HepG2 (cell line): ENCODE measurements around the gene FAM53B. TPM values are rescaled to one million over a fixed set of nuclear protein-coding genes. Genes with fewer than 3 reads are reported as not detected.
A peak's percentile ranks its signal among the peaks of the same experiment; 100 is the strongest.

Experiments used
- ATAC-seq: fragments of 200-7000 bp; cut with Tn5 transposase; 3 replicates; pipeline ENCODE4 v1.9.1; 2020; ENCODE audit warnings: mild to moderate bottlenecking, moderate library complexity
- BruUV-seq: library from RNA; stranded (reverse); fragments of 400-500 nt; replicated peaks from 2 replicates; lab custom pipeline; 2021; lab: Mats Ljungman, UMichigan
- CTCF ChIA-PET: fragments of 300-600 bp; formaldehyde crosslinking; extraction: SDS; loops from one replicate; lab custom pipeline; 2021; ENCODE audit warnings: low total read pairs, inconsistent platforms, low intra/inter-chr PET ratio; lab: Yijun Ruan, JAX
- POLR2A ChIA-PET: fragments of 350-600 bp; sonication (Branson Sonifier 250); formaldehyde crosslinking; loops from one replicate; lab custom pipeline; 2020; ENCODE audit warnings: antibody characterized with exemption, inconsistent platforms; lab: Yijun Ruan, JAX
- DNase-seq: peaks from one replicate; pipeline ENCODE4 v3.0.0-alpha.2; 2015; ENCODE audit warnings: low spot score
- FAIRE-seq: peaks from 3 replicates; lab custom pipeline; 2011; peaks lifted over from hg19 to GRCh38; lab: Jason Lieb, UNC
- H2AFZ ChIP-seq: one replicate; pipeline ENCODE4 v1.6.1; 2011; ENCODE audit warnings: low read length, inconsistent platforms
- H3K27ac ChIP-seq: fragments of 300-600 bp; 3 replicates; pipeline ENCODE4 v1.8.0; 2011; ENCODE audit warnings: mixed run types, mild to moderate bottlenecking, mixed read lengths, low read length, inconsistent platforms; ENCODE audit not compliant: insufficient read depth; ENCODE audit errors: extremely low read length
- H3K27me3 ChIP-seq, 2 experiments: fragments of 200-600 bp in 1 of 2; 2 replicates in 1 of 2; 3 replicates in 1 of 2; pipeline versions ENCODE4 v1.6.0 to v1.8.0; 2011; ENCODE audit warnings: low read length in 2 of 2, mild to moderate bottlenecking in 2 of 2, moderate library complexity in 2 of 2, inconsistent platforms in 1 of 2; ENCODE audit not compliant: insufficient read depth in 2 of 2, control insufficient read depth in 1 of 2
- H3K36me3 ChIP-seq, 2 experiments: fragments of 200-600 bp in 1 of 2; replicated peaks in 1 of 2; 2 replicates in 1 of 2; 3 replicates in 1 of 2; pipeline versions ENCODE4 v1.5.1 to v1.8.0; 2011; ENCODE audit warnings: low read length in 2 of 2, inconsistent platforms in 1 of 2; ENCODE audit not compliant: insufficient read depth in 2 of 2, control insufficient read depth in 1 of 2
- H3K4me1 ChIP-seq: 2 replicates; pipeline ENCODE4 v1.5.1; 2012; ENCODE audit warnings: low read length, inconsistent platforms; ENCODE audit not compliant: insufficient read depth
- H3K4me2 ChIP-seq: 2 replicates; pipeline ENCODE4 v1.6.0; 2011; ENCODE audit warnings: low read depth, low read length, inconsistent platforms
- H3K4me3 ChIP-seq, 3 experiments: fragments of 200-600 bp in 1 of 3; sonication (generic), shearing (Covaris generic) in 1 of 3; replicated peaks in 1 of 3; 2 replicates each; pipeline ENCODE4 v1.5.1; 2011 to 2016; ENCODE audit warnings: low read length in 3 of 3, inconsistent platforms in 2 of 3, low read depth in 2 of 3, mild to moderate bottlenecking in 2 of 3, control low read depth in 1 of 3, mixed read lengths in 1 of 3; ENCODE audit not compliant: insufficient read depth in 1 of 3
- H3K79me2 ChIP-seq: one replicate; pipeline ENCODE4 v1.6.1; 2011; ENCODE audit warnings: low read length, inconsistent platforms; ENCODE audit not compliant: insufficient read depth
- H3K9ac ChIP-seq: 2 replicates; pipeline ENCODE4 v1.6.0; 2011; ENCODE audit warnings: mild to moderate bottlenecking, low read depth, low read length, inconsistent platforms; ENCODE audit not compliant: insufficient read depth
- H3K9me3 ChIP-seq: 2 replicates; pipeline ENCODE4 v1.5.1; 2012; ENCODE audit warnings: mild to moderate bottlenecking, low read length
- H4K20me1 ChIP-seq: 2 replicates; pipeline ENCODE4 v1.6.0; 2011; ENCODE audit warnings: inconsistent platforms, mild to moderate bottlenecking, low read length, moderate library complexity; ENCODE audit not compliant: insufficient read depth
- BCL6 ChIP-seq: IDR thresholded peaks from 2 replicates; pipeline ENCODE4 v1.6.1; 2016; ENCODE audit warnings: missing genetic modification reagents, missing compliant biosample characterization
- HNF4A ChIP-seq: sonication (generic); formaldehyde crosslinking; IDR thresholded peaks from 2 replicates; pipeline ENCODE4 v1.4.0; 2020; ENCODE audit warnings: missing genetic modification reagents
- HNF4G ChIP-seq, 2 experiments: sonication (generic) in 1 of 2; formaldehyde crosslinking in 1 of 2; IDR thresholded peaks; 2 replicates each; pipeline versions ENCODE4 v1.4.0 to v1.6.1; 2011 to 2020; ENCODE audit warnings: borderline replicate concordance in 2 of 2, low read depth in 2 of 2, mild to moderate bottlenecking in 2 of 2, low read length in 1 of 2, missing genetic modification reagents in 1 of 2, moderate library complexity in 1 of 2
- LCORL ChIP-seq, 2 experiments: fragments of 450-650 bp in 1 of 2; sonication (generic) in 1 of 2; formaldehyde crosslinking in 1 of 2; IDR thresholded peaks; 2 replicates each; pipeline versions ENCODE4 v1.5.0 to v1.6.1; 2017 to 2020; ENCODE audit warnings: antibody characterized with exemption in 1 of 2, missing genetic modification reagents in 1 of 2
- MEF2D ChIP-seq: sonication (generic); formaldehyde crosslinking; IDR thresholded peaks from 2 replicates; pipeline ENCODE4 v1.5.1; 2020; ENCODE audit warnings: mild to moderate bottlenecking, missing genetic modification reagents
- MTF1 ChIP-seq: sonication (generic); formaldehyde crosslinking; IDR thresholded peaks from 2 replicates; pipeline ENCODE4 v1.5.0; 2020; ENCODE audit warnings: missing genetic modification reagents
- RBM22 ChIP-seq: fragments of 200-400 bp; formaldehyde crosslinking; optimal IDR thresholded peaks from 2 replicates; pipeline ENCODE3; 2017; ENCODE audit warnings: mild to moderate bottlenecking, low read length, moderate library complexity
- RERE ChIP-seq: IDR thresholded peaks from 2 replicates; pipeline ENCODE4 v1.6.1; 2016; ENCODE audit warnings: low read depth, missing genetic modification reagents, missing compliant biosample characterization
- ZSCAN31 ChIP-seq: sonication (generic); formaldehyde crosslinking; IDR thresholded peaks from 2 replicates; pipeline ENCODE4 v1.5.0; 2020; ENCODE audit warnings: low read depth, mild to moderate bottlenecking, missing genetic modification reagents
- WGBS: methylation state at CpG from one replicate; pipeline ENCODE4 v1.1.6; 2017; ENCODE audit warnings: low lambda C conversion rate; 5-methylcytosine and 5-hydroxymethylcytosine counted together
- in situ Hi-C: cut with HindIII; loops from 2 replicates; pipeline ENCODE4 v1.10.0; 2017; ENCODE audit warnings: low pct_unique_long_range_greater_than_20kb; ENCODE audit not compliant: extremely low pct_ligation_motif_present
- intact Hi-C: fragments of 100-400 bp; cut with micrococcal nuclease; formaldehyde crosslinking; loops from one replicate; pipeline ENCODE4 v1.10.0; 2022; ENCODE audit not compliant: unreplicated experiment
- polyA plus RNA-seq, 8 experiments: library from polyadenylated mRNA; depleted of rRNA in 3 of 8; stranded (reverse) in 7 of 8; unstranded in 1 of 8; fragments of >200 nt; fragmentation: Illumina TruSeq in 4 of 8; extraction: Trizol in 4 of 8; gene quantifications; 2 replicates each; pipeline versions ENCODE4 v1.2.1 to v1.2.3, GENCODE V29; 2011 to 2016; ENCODE audit warnings: low read depth in 4 of 8, missing spikeins in 1 of 8, mixed read lengths in 1 of 8; ENCODE audit not compliant: insufficient read depth in 1 of 8
- total RNA-seq, 5 experiments: library from RNA; depleted of rRNA; stranded (reverse); fragments of >200 nt; fragmentation: Illumina TruSeq; extraction: Trizol; gene quantifications; 2 replicates each; pipeline ENCODE4 v1.2.3, GENCODE V29; 2016; ENCODE audit warnings: low read depth in 1 of 5
- TF ChIP-seq, protein P1 (sequence below): sonication (generic); formaldehyde crosslinking; IDR thresholded peaks from 2 replicates; pipeline ENCODE4 v1.5.1; 2020; ENCODE audit warnings: missing genetic modification reagents, mild to moderate bottlenecking, borderline replicate concordance

Gene FAM53B
- total and polyA plus RNA-seq, 2 of the 13 experiments (the other 11 are each of a cell fraction or from before 2014, with no cell fraction given) = 6.4 to 19.3 TPM

- TF ChIP-seq, protein P1, sequence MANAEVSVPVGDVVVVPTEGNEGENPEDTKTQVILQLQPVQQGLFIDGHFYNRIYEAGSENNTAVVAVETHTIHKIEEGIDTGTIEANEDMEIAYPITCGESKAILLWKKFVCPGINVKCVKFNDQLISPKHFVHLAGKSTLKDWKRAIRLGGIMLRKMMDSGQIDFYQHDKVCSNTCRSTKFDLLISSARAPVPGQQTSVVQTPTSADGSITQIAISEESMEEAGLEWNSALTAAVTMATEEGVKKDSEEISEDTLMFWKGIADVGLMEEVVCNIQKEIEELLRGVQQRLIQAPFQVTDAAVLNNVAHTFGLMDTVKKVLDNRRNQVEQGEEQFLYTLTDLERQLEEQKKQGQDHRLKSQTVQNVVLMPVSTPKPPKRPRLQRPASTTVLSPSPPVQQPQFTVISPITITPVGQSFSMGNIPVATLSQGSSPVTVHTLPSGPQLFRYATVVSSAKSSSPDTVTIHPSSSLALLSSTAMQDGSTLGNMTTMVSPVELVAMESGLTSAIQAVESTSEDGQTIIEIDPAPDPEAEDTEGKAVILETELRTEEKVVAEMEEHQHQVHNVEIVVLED (CRISPR knock-in tag) = no peak
- TF ChIP-seq ZSCAN31 (no peak), MEF2D (CRISPR knock-in tag) (no peak), RBM22 (no peak), MTF1 (CRISPR knock-in tag) (no peak)
These were observed 146.4 kb downstream of the FAM53B start (continued) for GRCh38 chr10:124597846-124598165.

GRCh38 chr10:124596962-124597845 lies 147.0 kb downstream of the FAM53B start:
- Histone ChIP-seq H3K9ac (no peak overlapping the region), H3K27ac (no peak overlapping the region), H3K4me2 (peak overlapping the region; percentile 44), H3K9me3 (no peaks in the 10 kb centered on the region), H3K36me3 (no peaks in the 10 kb centered on the region), H3K27me3 (no peaks in the 10 kb centered on the region), H3K4me3 (no peak overlapping the region), H4K20me1 (no peaks in the 10 kb centered on the region), H3K4me1 (peaks cover 22% of the 10 kb centered on the region), H2AFZ (no peak overlapping the region), H3K79me2 (no peaks in the 10 kb centered on the region)
- FAIRE-seq = peak; percentile 67
- DNase-seq = peak; percentile 66
- 18% methylated on average over 12 of the region's 21 CpGs for WGBS
- ChIA-PET POLR2A (interaction anchor here (1.2 kb wide), 1 partner anchor 9 kb away, joined by 5 read pairs; no protein-coding TSS in a partner anchor), CTCF (no interaction called here)
- intact Hi-C loops (no loop called here), in situ Hi-C loops (no loop called here)
- peak; percentile 53 for ATAC-seq
- no peak for TF ChIP-seq LCORL (IDR thresholded peaks at IDR 0.05)
- peak; percentile 49; the same call in 1 of the 2 replicates for TF ChIP-seq LCORL (CRISPR knock-in tag; IDR thresholded peaks at IDR 0.05)
- TF ChIP-seq HNF4G (IDR thresholded peaks at IDR 0.05; ENCODE audit: borderline replicate concordance, low read depth, low read length) = peak; percentile 63; the same call in 1 of the 2 replicates
- TF ChIP-seq HNF4G (CRISPR knock-in tag; IDR thresholded peaks at IDR 0.05; ENCODE audit: borderline replicate concordance, low read depth) = no peak
- TF ChIP-seq HNF4A (CRISPR knock-in tag) = peak; percentile 74
- TF ChIP-seq BCL6 (CRISPR knock-in tag) = peak; percentile 48
- no peak for TF ChIP-seq RERE (CRISPR knock-in tag)
- BruUV-seq = no TSS peak
